ENCODE results near the gene MRM3.

- TF ChIP-seq CTCF (IDR thresholded peaks at IDR 0.05) (no peak), EP300 (IDR thresholded peaks at IDR 0.05) (no peak), POLR2A (IDR thresholded peaks at IDR 0.05; ENCODE audit: low read depth) (no peak)
These were observed 36.0 kb upstream of the MRM3 start for GRCh38 chr17:746181-746580.

All from esophagus muscularis mucosa (tissue), 4 donors.